ENCODE measurements around the gene RIOK2.

RIOK2 gene

DNA sequence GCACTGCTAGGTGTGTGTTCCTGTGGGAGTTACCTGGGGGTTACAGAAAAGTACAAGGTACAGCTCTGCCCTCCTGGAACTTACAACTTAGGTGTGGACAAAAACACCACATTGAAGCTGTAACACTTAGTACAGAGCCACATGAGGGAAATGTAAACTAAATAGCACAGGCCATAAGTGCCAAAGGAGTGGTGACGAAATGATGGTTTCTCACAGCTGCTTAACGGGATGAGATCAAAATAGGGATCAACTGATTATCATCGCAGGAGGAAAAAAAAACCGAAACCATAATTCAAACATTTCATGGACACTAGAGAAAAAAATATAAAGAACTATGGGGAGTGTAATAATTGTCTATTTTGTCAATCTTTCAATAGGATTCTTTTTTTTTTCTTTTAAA lies 46.6 kb downstream of the RIOK2 start:
- DNase-seq (ENCODE audit: insufficient read length, low spot score) (no peak), FAIRE-seq (no peak)
- TF ChIP-seq TAF1 (IDR thresholded peaks at IDR 0.05; ENCODE audit: low read depth, low read length) = no peak
- no peak for TF ChIP-seq POU2F2 (IDR thresholded peaks at IDR 0.05; ENCODE audit: low read depth, low read length)
- TF ChIP-seq POLR2A (IDR thresholded peaks at IDR 0.05; ENCODE audit: low read depth, low read length) = no peak
- no peak for TF ChIP-seq POLR2AphosphoS5 (IDR thresholded peaks at IDR 0.05; ENCODE audit: low read depth, low read length)

DNA sequence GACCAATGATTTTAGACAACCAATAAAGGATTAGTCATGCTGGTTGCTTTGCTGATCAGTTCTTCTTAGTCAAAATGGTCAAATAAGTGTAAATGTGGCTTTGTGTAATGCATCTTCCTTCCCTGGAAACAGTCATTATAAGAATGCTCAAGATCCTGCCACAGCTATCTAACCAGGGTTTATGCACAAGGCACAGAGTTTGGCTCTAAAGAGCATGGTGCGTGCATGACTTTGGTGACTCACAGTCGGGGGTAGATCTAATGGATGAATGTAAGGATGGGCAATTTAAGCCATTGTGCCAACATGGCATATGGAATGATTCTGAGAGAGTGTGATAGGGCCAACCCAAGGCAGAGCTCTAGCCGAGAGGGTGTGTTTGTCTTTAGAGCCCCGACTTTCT lies 47.2 kb downstream of the RIOK2 start:
- no peak for FAIRE-seq

DNA sequence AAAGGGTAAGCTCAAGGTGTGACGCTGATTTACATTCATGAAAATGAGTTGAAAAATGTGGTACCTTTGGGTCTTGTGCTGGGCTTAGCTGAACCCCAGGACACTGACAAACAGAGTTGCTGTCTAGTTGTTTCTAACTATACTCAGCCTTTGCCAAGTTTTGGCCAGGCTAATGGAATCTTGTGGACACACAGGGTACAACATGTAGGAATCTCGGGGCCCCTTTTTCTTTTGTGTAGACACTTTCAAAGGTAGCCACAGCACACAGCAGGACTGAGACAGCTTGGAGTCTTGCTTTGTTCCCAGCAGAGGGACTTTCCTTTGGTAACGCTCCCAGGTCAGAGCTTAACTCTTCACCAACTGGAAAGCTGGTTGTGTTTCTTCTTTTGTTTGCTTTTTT lies 48.4 kb downstream of the RIOK2 start:
- DNase-seq (ENCODE audit: insufficient read length, low spot score) (no peak), FAIRE-seq (peak; percentile 35)
- TF ChIP-seq POLR2A (IDR thresholded peaks at IDR 0.05; ENCODE audit: low read depth, low read length) = no peak
- TF ChIP-seq PAX5 (IDR thresholded peaks at IDR 0.05; ENCODE audit: insufficient read depth, low read length, severe bottlenecking) = no peak
- TF ChIP-seq TAF1 (IDR thresholded peaks at IDR 0.05; ENCODE audit: low read depth, low read length) = no peak
- TF ChIP-seq POU2F2 (IDR thresholded peaks at IDR 0.05; ENCODE audit: low read depth, low read length) = no peak
- TF ChIP-seq POLR2AphosphoS5 (IDR thresholded peaks at IDR 0.05; ENCODE audit: low read depth, low read length) = no peak
- no peak for TF ChIP-seq SPI1 (IDR thresholded peaks at IDR 0.05; ENCODE audit: low read depth, low read length)

More for the DNA sequence above, 47.2 kb downstream of the RIOK2 start:
- DNase-seq (ENCODE audit: insufficient read length, low spot score) = no peak
- TF ChIP-seq PAX5 (IDR thresholded peaks at IDR 0.05; ENCODE audit: insufficient read depth, low read length, severe bottlenecking) = no peak
- TF ChIP-seq POU2F2 (IDR thresholded peaks at IDR 0.05; ENCODE audit: low read depth, low read length) = no peak
- no peak for TF ChIP-seq POLR2AphosphoS5 (IDR thresholded peaks at IDR 0.05; ENCODE audit: low read depth, low read length)
- no peak for TF ChIP-seq POLR2A (IDR thresholded peaks at IDR 0.05; ENCODE audit: low read depth, low read length)
- no peak for TF ChIP-seq TAF1 (IDR thresholded peaks at IDR 0.05; ENCODE audit: low read depth, low read length)
- TF ChIP-seq SPI1 (IDR thresholded peaks at IDR 0.05; ENCODE audit: low read depth, low read length) = no peak

DNA sequence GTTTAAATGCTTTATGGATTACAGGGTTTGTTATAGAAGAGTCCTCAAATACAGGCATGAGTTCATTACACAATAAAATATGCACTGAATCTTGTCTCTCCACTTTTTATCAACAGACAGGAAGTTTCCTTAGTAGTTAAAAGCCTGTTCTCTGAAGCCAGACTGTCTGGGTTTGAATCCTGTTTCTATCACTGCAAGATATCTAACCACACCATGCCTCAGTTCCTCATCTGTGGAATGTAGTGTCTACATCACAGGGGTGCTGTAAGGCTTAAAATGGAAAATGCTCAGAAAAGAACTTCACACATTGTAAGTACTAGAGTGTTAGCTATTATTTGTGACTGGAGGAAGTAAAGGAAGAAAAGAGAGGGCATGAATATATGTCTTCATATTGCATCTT lies 49.9 kb downstream of the RIOK2 start:
- TF ChIP-seq POU2F2 (IDR thresholded peaks at IDR 0.05; ENCODE audit: low read depth, low read length) (no peak), SPI1 (IDR thresholded peaks at IDR 0.05; ENCODE audit: low read depth, low read length) (peak; percentile 48; the same call in 1 of the 2 replicates)
- FAIRE-seq = no peak
- no peak for DNase-seq (ENCODE audit: insufficient read length, low spot score)

DNA sequence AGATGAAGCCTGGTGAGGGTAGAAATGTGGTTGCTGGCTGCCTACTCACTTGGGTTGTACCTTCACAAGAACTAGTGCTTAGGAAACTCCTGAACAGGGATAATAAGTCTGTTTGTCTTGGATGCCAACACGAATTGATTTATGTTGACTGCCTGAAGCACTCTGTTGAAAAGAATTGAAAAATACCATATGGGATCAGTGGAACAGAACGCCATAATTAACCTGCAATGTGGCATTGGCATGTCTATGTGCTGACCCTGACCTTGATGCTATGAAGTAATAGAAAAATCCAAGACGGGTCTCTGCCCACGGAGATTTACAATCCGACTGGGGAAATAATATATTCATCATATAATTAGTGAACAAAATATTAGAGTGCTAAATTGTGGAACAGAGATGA lies 51.1 kb downstream of the RIOK2 start:
- DNase-seq (ENCODE audit: insufficient read length, low spot score) = no peak
- no peak for TF ChIP-seq PAX5 (IDR thresholded peaks at IDR 0.05; ENCODE audit: insufficient read depth, low read length, severe bottlenecking)
- no peak for TF ChIP-seq POU2F2 (IDR thresholded peaks at IDR 0.05; ENCODE audit: low read depth, low read length)
- no peak for TF ChIP-seq POLR2AphosphoS5 (IDR thresholded peaks at IDR 0.05; ENCODE audit: low read depth, low read length)
- TF ChIP-seq POLR2A (IDR thresholded peaks at IDR 0.05; ENCODE audit: low read depth, low read length) = no peak
- TF ChIP-seq SPI1 (IDR thresholded peaks at IDR 0.05; ENCODE audit: low read depth, low read length) = no peak
- TF ChIP-seq TAF1 (IDR thresholded peaks at IDR 0.05; ENCODE audit: low read depth, low read length) = no peak
- FAIRE-seq = no peak

DNA sequence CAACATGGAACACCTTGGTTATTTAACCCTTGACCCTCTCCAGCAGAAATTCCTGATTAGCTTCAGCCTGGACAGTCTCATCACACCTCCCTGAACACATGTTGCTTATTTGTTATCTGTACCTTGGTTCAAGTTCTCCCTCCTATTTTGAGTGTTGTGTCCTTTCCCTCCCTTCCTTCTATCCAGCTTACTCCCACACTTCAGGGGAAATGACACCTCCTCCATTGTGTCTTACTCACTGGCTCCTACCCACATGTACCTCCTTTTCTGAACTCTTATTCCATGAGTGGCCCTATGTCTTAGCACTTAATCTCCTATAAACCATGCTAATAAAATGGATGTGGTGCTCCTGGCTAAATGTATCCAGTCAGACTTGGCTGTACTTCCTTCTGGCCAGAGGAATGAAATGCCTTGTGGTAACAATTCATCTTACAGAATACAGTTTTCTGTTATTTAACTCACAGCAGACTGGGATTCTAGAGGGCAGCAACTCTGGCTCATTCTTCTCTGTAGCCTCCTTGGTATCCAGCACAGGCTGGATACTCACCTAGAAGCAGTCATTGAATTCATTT lies 51.8 kb downstream of the RIOK2 start:
- DNase-seq (ENCODE audit: insufficient read length, low spot score) (no peak), FAIRE-seq (no peak)
- TF ChIP-seq SPI1 (IDR thresholded peaks at IDR 0.05; ENCODE audit: low read depth, low read length) (no peak), PAX5 (IDR thresholded peaks at IDR 0.05; ENCODE audit: insufficient read depth, low read length, severe bottlenecking) (no peak), POLR2AphosphoS5 (IDR thresholded peaks at IDR 0.05; ENCODE audit: low read depth, low read length) (no peak), POU2F2 (IDR thresholded peaks at IDR 0.05; ENCODE audit: low read depth, low read length) (no peak), POLR2A (IDR thresholded peaks at IDR 0.05; ENCODE audit: low read depth, low read length) (no peak), TAF1 (IDR thresholded peaks at IDR 0.05; ENCODE audit: low read depth, low read length) (no peak)

DNA sequence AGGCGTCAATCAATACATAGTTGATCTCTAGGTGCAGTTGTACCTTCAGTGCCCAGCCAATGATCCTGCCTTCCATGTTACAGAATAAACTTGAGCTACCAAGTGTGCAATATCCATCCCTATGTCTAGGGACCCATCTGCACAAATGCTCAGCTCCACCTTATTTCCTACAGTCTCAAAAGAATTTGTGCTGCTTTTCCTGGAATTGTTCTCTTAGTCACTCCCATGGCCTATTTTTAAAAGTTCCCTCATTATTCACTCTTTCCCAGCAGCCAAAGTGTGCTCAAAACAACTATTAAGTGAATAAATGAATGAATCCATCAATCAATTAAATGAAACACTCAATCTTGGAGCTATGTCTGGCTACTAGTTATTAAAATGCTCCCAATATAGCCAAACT lies 55.3 kb downstream of the RIOK2 start:
- no peak for FAIRE-seq
- DNase-seq (ENCODE audit: insufficient read length, low spot score) = no peak
- TF ChIP-seq SPI1 (IDR thresholded peaks at IDR 0.05; ENCODE audit: low read depth, low read length) (no peak), POU2F2 (IDR thresholded peaks at IDR 0.05; ENCODE audit: low read depth, low read length) (no peak), PAX5 (IDR thresholded peaks at IDR 0.05; ENCODE audit: insufficient read depth, low read length, severe bottlenecking) (no peak), TAF1 (IDR thresholded peaks at IDR 0.05; ENCODE audit: low read depth, low read length) (no peak), POLR2AphosphoS5 (IDR thresholded peaks at IDR 0.05; ENCODE audit: low read depth, low read length) (no peak)

DNA sequence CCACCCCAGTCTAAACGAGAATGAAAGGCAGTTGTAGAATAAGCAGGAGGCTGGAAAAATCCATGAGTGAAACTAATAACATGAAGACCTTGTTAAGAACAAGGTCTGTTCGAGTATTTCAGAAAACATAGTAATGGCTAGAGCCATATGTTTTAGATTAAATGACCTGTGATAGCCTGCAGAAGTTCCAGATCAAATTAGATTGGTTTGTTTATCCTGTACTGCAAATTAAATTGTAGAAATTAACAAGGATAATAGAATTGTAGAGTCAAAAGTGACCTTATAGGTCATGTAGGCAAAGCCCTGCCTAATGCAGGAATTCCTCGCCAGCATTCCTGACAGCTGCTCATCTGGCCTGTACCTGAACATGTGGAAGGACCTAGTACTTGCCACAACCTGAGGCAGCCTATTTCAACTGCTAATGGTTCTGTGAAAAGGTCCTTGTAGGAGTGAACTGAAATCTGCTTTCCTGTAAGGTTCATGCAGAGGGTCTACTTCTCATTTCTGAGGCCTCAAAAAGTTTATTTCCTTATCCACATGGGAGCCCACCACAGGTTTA lies 57.8 kb downstream of the RIOK2 start:
- FAIRE-seq = no peak
- DNase-seq (ENCODE audit: insufficient read length, low spot score) = no peak
- no peak for TF ChIP-seq POU2F2 (IDR thresholded peaks at IDR 0.05; ENCODE audit: low read depth, low read length)
- TF ChIP-seq TAF1 (IDR thresholded peaks at IDR 0.05; ENCODE audit: low read depth, low read length) = no peak
- no peak for TF ChIP-seq PAX5 (IDR thresholded peaks at IDR 0.05; ENCODE audit: insufficient read depth, low read length, severe bottlenecking)
- no peak for TF ChIP-seq SPI1 (IDR thresholded peaks at IDR 0.05; ENCODE audit: low read depth, low read length)
- no peak for TF ChIP-seq POLR2AphosphoS5 (IDR thresholded peaks at IDR 0.05; ENCODE audit: low read depth, low read length)
- TF ChIP-seq POLR2A (IDR thresholded peaks at IDR 0.05; ENCODE audit: low read depth, low read length) = no peak

DNA sequence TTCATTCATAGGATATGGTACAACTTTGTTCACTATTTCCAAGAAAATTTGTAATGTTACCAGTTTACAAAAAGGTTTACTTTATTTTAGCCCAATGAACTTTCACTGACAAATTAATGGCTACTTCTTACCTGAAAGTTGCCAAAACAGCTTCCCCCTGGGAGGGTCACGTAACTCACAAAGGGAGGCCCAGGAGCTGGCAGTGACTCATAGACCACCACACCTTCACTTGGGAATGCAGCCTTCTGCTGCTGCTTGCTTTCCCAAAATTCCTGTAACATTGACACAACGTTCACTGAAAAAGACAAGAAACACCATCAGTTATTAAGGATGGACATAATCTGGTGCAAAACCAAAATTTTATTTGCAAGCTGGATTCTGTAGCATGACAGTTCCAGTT lies 58.7 kb downstream of the RIOK2 start:
- DNase-seq (ENCODE audit: insufficient read length, low spot score) (no peak), FAIRE-seq (no peak)

DNA sequence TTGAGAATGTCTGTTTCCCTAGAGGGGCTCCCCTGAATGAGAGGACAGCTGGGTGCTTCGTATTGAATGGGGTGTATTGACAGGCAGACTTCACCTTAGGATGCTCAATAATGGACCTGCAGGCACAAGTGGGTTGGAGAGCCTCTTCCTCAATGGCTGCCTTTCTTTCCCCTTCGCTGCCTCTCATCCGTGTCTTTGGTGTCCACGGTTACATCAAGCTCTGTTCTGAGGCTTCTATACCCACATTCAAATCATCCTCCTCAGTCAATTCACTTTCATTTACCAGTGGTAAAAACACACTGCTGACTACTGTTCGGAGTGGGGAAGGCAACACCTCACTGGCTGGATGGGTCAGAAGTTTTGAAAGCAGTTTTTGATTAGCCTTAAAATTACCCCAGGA lies 61.2 kb downstream of the RIOK2 start:
- TF ChIP-seq POLR2A (IDR thresholded peaks at IDR 0.05; ENCODE audit: low read depth, low read length) = no peak
- no peak for TF ChIP-seq POU2F2 (IDR thresholded peaks at IDR 0.05; ENCODE audit: low read depth, low read length)
- TF ChIP-seq POLR2AphosphoS5 (IDR thresholded peaks at IDR 0.05; ENCODE audit: low read depth, low read length) = no peak
- no peak for TF ChIP-seq TAF1 (IDR thresholded peaks at IDR 0.05; ENCODE audit: low read depth, low read length)
- no peak for TF ChIP-seq PAX5 (IDR thresholded peaks at IDR 0.05; ENCODE audit: insufficient read depth, low read length, severe bottlenecking)
- TF ChIP-seq SPI1 (IDR thresholded peaks at IDR 0.05; ENCODE audit: low read depth, low read length) = no peak
- no peak for DNase-seq (ENCODE audit: insufficient read length, low spot score)
- no peak for FAIRE-seq

More for the DNA sequence above, 58.7 kb downstream of the RIOK2 start:
- TF ChIP-seq POLR2AphosphoS5 (IDR thresholded peaks at IDR 0.05; ENCODE audit: low read depth, low read length) (no peak), SPI1 (IDR thresholded peaks at IDR 0.05; ENCODE audit: low read depth, low read length) (no peak), POU2F2 (IDR thresholded peaks at IDR 0.05; ENCODE audit: low read depth, low read length) (no peak), PAX5 (IDR thresholded peaks at IDR 0.05; ENCODE audit: insufficient read depth, low read length, severe bottlenecking) (no peak), POLR2A (IDR thresholded peaks at IDR 0.05; ENCODE audit: low read depth, low read length) (no peak), TAF1 (IDR thresholded peaks at IDR 0.05; ENCODE audit: low read depth, low read length) (no peak)
